Large intestine (tissue), 3 donors: ENCODE data around the gene LGALS4. TPM values are rescaled to one million over a fixed set of nuclear protein-coding genes. Genes with fewer than 3 reads are reported as not detected.

Experiments
- DNase-seq, 2 donors: peaks; one replicate each; pipeline versions ENCODE4 v3.0.0 to v3.0.0-alpha.2; 2013
- H3K27ac ChIP-seq: one replicate; pipeline ENCODE4 v1.5.1; 2013; ENCODE audit warnings: low read length
- H3K27me3 ChIP-seq: 2 replicates; pipeline ENCODE4 v1.6.1; 2013; ENCODE audit warnings: low read length; ENCODE audit not compliant: control insufficient read depth, insufficient read depth
- H3K36me3 ChIP-seq: 2 replicates; pipeline ENCODE4 v1.6.1; 2013; ENCODE audit warnings: low read length; ENCODE audit not compliant: control insufficient read depth, insufficient read depth
- H3K4me1 ChIP-seq: one replicate; pipeline ENCODE4 v1.6.1; 2013; ENCODE audit warnings: low read length; ENCODE audit not compliant: control insufficient read depth, insufficient read depth
- H3K4me3 ChIP-seq: one replicate; pipeline ENCODE4 v1.5.1; 2013; ENCODE audit warnings: low read length
- H3K9me3 ChIP-seq: one replicate; pipeline ENCODE4 v1.6.1; 2013; ENCODE audit warnings: mild to moderate bottlenecking, low read depth, low read length, moderate library complexity; ENCODE audit not compliant: control insufficient read depth
- WGBS: methylation state at CpG from one replicate; pipeline ENCODE4 v1.1.5; 2013; ENCODE audit warnings: low lambda C conversion rate; ENCODE audit not compliant: insufficient coverage; 5-methylcytosine and 5-hydroxymethylcytosine counted together
- polyA plus RNA-seq: library from polyadenylated mRNA; unstranded; fragments of 120-200 nt; gene quantifications from one replicate; pipeline ENCODE4 v1.2.1, GENCODE V29; 2013

LGALS4 gene
- polyA plus RNA-seq, 1 donor: 680 TPM

GRCh38 chr19:38843175-38843758 lies 30.5 kb upstream of the LGALS4 start:
- H3K4me1 ChIP-seq: peaks cover 21% of the 10 kb centered on the region
- no peak overlapping the region for H3K4me3 ChIP-seq
- peaks cover 96% of the 10 kb centered on the region for H3K36me3 ChIP-seq
- no peak overlapping the region for H3K27ac ChIP-seq
- no CpG with 5 or more reads among the region's 9 CpGs for WGBS
- H3K27me3 ChIP-seq: no peaks in the 10 kb centered on the region
- no peak for DNase-seq
- H3K9me3 ChIP-seq: no peaks in the 10 kb centered on the region

- no peaks in the 10 kb centered on the region for H3K27me3 ChIP-seq
- H3K4me3 ChIP-seq: no peak overlapping the region
- WGBS: no CpG with 5 or more reads among the region's 17 CpGs
- H3K27ac ChIP-seq: no peak overlapping the region
- H3K9me3 ChIP-seq: no peaks in the 10 kb centered on the region
- peaks cover 22% of the 10 kb centered on the region for H3K4me1 ChIP-seq
- H3K36me3 ChIP-seq: peaks cover 99% of the 10 kb centered on the region
- no peak for DNase-seq
These were observed 29.9 kb upstream of the LGALS4 start for GRCh38 chr19:38842439-38843174.

GRCh38 chr19:38841787-38842438 lies 29.2 kb upstream of the LGALS4 start:
- no peak for DNase-seq
- Histone ChIP-seq H3K36me3 (peaks cover 99% of the 10 kb centered on the region), H3K9me3 (no peaks in the 10 kb centered on the region), H3K4me3 (no peak overlapping the region), H3K27ac (no peak overlapping the region), H3K27me3 (no peaks in the 10 kb centered on the region), H3K4me1 (peaks cover 25% of the 10 kb centered on the region)
- 100% methylated on average over 3 of the region's 19 CpGs for WGBS

GRCh38 chr19:38841180-38841766 lies 28.5 kb upstream of the LGALS4 start:
- WGBS: 100% methylated on average over 1 of the region's 12 CpGs
- Histone ChIP-seq H3K27ac (no peak overlapping the region), H3K27me3 (no peaks in the 10 kb centered on the region), H3K9me3 (no peaks in the 10 kb centered on the region), H3K4me1 (peaks cover 29% of the 10 kb centered on the region), H3K36me3 (peaks cover 99% of the 10 kb centered on the region), H3K4me3 (no peak overlapping the region)
- DNase-seq: no peak

GRCh38 chr19:38840583-38840968 lies 27.8 kb upstream of the LGALS4 start:
- no peak overlapping the region for H3K4me3 ChIP-seq
- no peak for DNase-seq
- no peaks in the 10 kb centered on the region for H3K27me3 ChIP-seq
- H3K9me3 ChIP-seq: no peaks in the 10 kb centered on the region
- peaks cover 29% of the 10 kb centered on the region for H3K4me1 ChIP-seq
- H3K27ac ChIP-seq: no peak overlapping the region
- peaks cover 98% of the 10 kb centered on the region for H3K36me3 ChIP-seq
- WGBS: no CpG with 5 or more reads among the region's 5 CpGs

- WGBS: no CpG with 5 or more reads among the region's 28 CpGs
- no peak for DNase-seq
- Histone ChIP-seq H3K9me3 (no peaks in the 10 kb centered on the region), H3K4me1 (peaks cover 29% of the 10 kb centered on the region), H3K27me3 (no peaks in the 10 kb centered on the region), H3K4me3 (no peak overlapping the region), H3K36me3 (peaks cover 96% of the 10 kb centered on the region), H3K27ac (no peak overlapping the region)
These were observed 27.3 kb upstream of the LGALS4 start for GRCh38 chr19:38839816-38840582.

GRCh38 chr19:38838986-38839761 lies 26.4 kb upstream of the LGALS4 start:
- H3K4me3 ChIP-seq: no peak overlapping the region

GRCh38 chr19:38838208-38838985 lies 25.7 kb upstream of the LGALS4 start:
- H3K9me3 ChIP-seq: no peaks in the 10 kb centered on the region
- no peaks in the 10 kb centered on the region for H3K27me3 ChIP-seq
- DNase-seq: peak; percentile 79 to 85
- H3K4me3 ChIP-seq: no peak overlapping the region
- peak overlapping the region; percentile 44 for H3K27ac ChIP-seq
- H3K36me3 ChIP-seq: peaks cover 80% of the 10 kb centered on the region
- H3K4me1 ChIP-seq: peaks cover 29% of the 10 kb centered on the region
- no CpG with 5 or more reads among the region's 19 CpGs for WGBS

More at GRCh38 chr19:38838986-38839761, 26.4 kb upstream of the LGALS4 start:
- no CpG with 5 or more reads among the region's 12 CpGs for WGBS
- Histone ChIP-seq H3K36me3 (peaks cover 88% of the 10 kb centered on the region), H3K27ac (peak overlapping the region; percentile 44), H3K9me3 (no peaks in the 10 kb centered on the region), H3K4me1 (peaks cover 29% of the 10 kb centered on the region), H3K27me3 (no peaks in the 10 kb centered on the region)
- no peak for DNase-seq

GRCh38 chr19:38837656-38838121 lies 24.9 kb upstream of the LGALS4 start:
- Histone ChIP-seq H3K36me3 (peaks cover 73% of the 10 kb centered on the region), H3K27me3 (no peaks in the 10 kb centered on the region), H3K27ac (peak overlapping the region; percentile 44), H3K4me1 (peaks cover 29% of the 10 kb centered on the region), H3K4me3 (no peak overlapping the region), H3K9me3 (no peaks in the 10 kb centered on the region)
- no peak for DNase-seq
- WGBS: no CpG with 5 or more reads among the region's 7 CpGs
